Parathyroid adenoma (tissue), 2 donors: ENCODE measurements around the gene SUPT3H.

Experiments
- H2AFZ ChIP-seq: fragments of 300-600 bp; sonication (generic); one replicate; pipeline ENCODE4 v1.7.0; 2017; ENCODE audit warnings: antibody characterized with exemption, mild to moderate bottlenecking
- H3K27ac ChIP-seq: fragments of 300-600 bp; sonication (generic); one replicate; pipeline ENCODE4 v1.7.0; 2017
- H3K27me3 ChIP-seq: fragments of 300-600 bp; sonication (generic); one replicate; pipeline ENCODE4 v1.7.0; 2017; ENCODE audit warnings: low read length; ENCODE audit not compliant: control insufficient read depth, insufficient read depth
- H3K36me3 ChIP-seq: fragments of 300-600 bp; sonication (generic); one replicate; pipeline ENCODE4 v1.7.0; 2017; ENCODE audit warnings: low read length; ENCODE audit not compliant: control insufficient read depth, insufficient read depth
- H3K4me1 ChIP-seq: fragments of 300-600 bp; sonication (generic); one replicate; pipeline ENCODE4 v1.7.0; 2017; ENCODE audit warnings: control low read depth
- H3K4me2 ChIP-seq: fragments of 300-600 bp; sonication (generic); one replicate; pipeline ENCODE4 v1.7.0; 2017; ENCODE audit warnings: low read length
- H3K4me3 ChIP-seq: fragments of 300-600 bp; sonication (generic); one replicate; pipeline ENCODE4 v1.7.0; 2017; ENCODE audit warnings: low read depth, low read length
- H3K79me2 ChIP-seq: fragments of 300-600 bp; sonication (generic); one replicate; pipeline ENCODE4 v1.7.0; 2017; ENCODE audit warnings: control low read depth
- H3K9ac ChIP-seq: fragments of 300-600 bp; sonication (generic); one replicate; pipeline ENCODE4 v1.7.0; 2017; ENCODE audit warnings: mild to moderate bottlenecking
- H3K9me3 ChIP-seq: fragments of 300-600 bp; sonication (generic); one replicate; pipeline ENCODE4 v1.7.0; 2017; ENCODE audit warnings: low read length; ENCODE audit not compliant: control insufficient read depth
- CTCF ChIP-seq: fragments of 300-600 bp; sonication (generic); IDR thresholded peaks from one replicate; pipeline ENCODE4 v1.7.0; 2017; ENCODE audit warnings: antibody characterized with exemption, mild to moderate bottlenecking
- donor health status: primary hyperparathyroidism.

SUPT3H gene

GRCh38 chr6:44983467-44984365 lies 394.0 kb downstream of the SUPT3H start:
- no peak overlapping the region for H3K9ac ChIP-seq
- no peaks in the 10 kb centered on the region for H3K36me3 ChIP-seq
- H3K27ac ChIP-seq: no peak overlapping the region
- no peak overlapping the region for H3K4me3 ChIP-seq
- H3K79me2 ChIP-seq: no peaks in the 10 kb centered on the region
- no peak overlapping the region for H3K4me2 ChIP-seq
- H3K9me3 ChIP-seq: no peaks in the 10 kb centered on the region
- no peak overlapping the region for H2AFZ ChIP-seq
- TF ChIP-seq CTCF: no peak
- no peaks in the 10 kb centered on the region for H3K27me3 ChIP-seq
- no peaks in the 10 kb centered on the region for H3K4me1 ChIP-seq

- H3K79me2 ChIP-seq: no peaks in the 10 kb centered on the region
- no peak overlapping the region for H3K4me2 ChIP-seq
- no peak overlapping the region for H3K4me3 ChIP-seq
- no peaks in the 10 kb centered on the region for H3K9me3 ChIP-seq
- no peak overlapping the region for H3K9ac ChIP-seq
- H3K36me3 ChIP-seq: no peaks in the 10 kb centered on the region
- no peak overlapping the region for H3K27ac ChIP-seq
- H3K27me3 ChIP-seq: no peaks in the 10 kb centered on the region
- no peak overlapping the region for H2AFZ ChIP-seq
- no peak for TF ChIP-seq CTCF
- H3K4me1 ChIP-seq: no peaks in the 10 kb centered on the region
Observed at GRCh38 chr6:44980841-44981240, 396.9 kb downstream of the SUPT3H start.

GRCh38 chr6:44976677-44977641 lies 400.8 kb downstream of the SUPT3H start:
- no peak overlapping the region for H3K9ac ChIP-seq
- no peak overlapping the region for H3K4me2 ChIP-seq
- no peak overlapping the region for H3K4me3 ChIP-seq
- no peaks in the 10 kb centered on the region for H3K4me1 ChIP-seq
- H2AFZ ChIP-seq: no peak overlapping the region
- no peaks in the 10 kb centered on the region for H3K79me2 ChIP-seq
- no peaks in the 10 kb centered on the region for H3K27me3 ChIP-seq
- no peak overlapping the region for H3K27ac ChIP-seq
- no peaks in the 10 kb centered on the region for H3K9me3 ChIP-seq
- no peak for TF ChIP-seq CTCF
- no peaks in the 10 kb centered on the region for H3K36me3 ChIP-seq

- TF ChIP-seq CTCF: no peak
- H3K4me2 ChIP-seq: no peak overlapping the region
- no peaks in the 10 kb centered on the region for H3K27me3 ChIP-seq
- H3K9ac ChIP-seq: no peak overlapping the region
- H3K4me1 ChIP-seq: no peaks in the 10 kb centered on the region
- H3K79me2 ChIP-seq: no peaks in the 10 kb centered on the region
- no peak overlapping the region for H3K4me3 ChIP-seq
- H2AFZ ChIP-seq: no peak overlapping the region
- no peaks in the 10 kb centered on the region for H3K36me3 ChIP-seq
- no peak overlapping the region for H3K27ac ChIP-seq
- no peaks in the 10 kb centered on the region for H3K9me3 ChIP-seq
Observed at GRCh38 chr6:44974511-44974910, 403.2 kb downstream of the SUPT3H start.
